ENCODE results near the gene MIEN1.
"Not testable (repeated sequence)": the region's sequence is repeated elsewhere in the genome, so short reads cannot be mapped to it uniquely, and the experiment has no call there.

The MIEN1 gene

DNA sequence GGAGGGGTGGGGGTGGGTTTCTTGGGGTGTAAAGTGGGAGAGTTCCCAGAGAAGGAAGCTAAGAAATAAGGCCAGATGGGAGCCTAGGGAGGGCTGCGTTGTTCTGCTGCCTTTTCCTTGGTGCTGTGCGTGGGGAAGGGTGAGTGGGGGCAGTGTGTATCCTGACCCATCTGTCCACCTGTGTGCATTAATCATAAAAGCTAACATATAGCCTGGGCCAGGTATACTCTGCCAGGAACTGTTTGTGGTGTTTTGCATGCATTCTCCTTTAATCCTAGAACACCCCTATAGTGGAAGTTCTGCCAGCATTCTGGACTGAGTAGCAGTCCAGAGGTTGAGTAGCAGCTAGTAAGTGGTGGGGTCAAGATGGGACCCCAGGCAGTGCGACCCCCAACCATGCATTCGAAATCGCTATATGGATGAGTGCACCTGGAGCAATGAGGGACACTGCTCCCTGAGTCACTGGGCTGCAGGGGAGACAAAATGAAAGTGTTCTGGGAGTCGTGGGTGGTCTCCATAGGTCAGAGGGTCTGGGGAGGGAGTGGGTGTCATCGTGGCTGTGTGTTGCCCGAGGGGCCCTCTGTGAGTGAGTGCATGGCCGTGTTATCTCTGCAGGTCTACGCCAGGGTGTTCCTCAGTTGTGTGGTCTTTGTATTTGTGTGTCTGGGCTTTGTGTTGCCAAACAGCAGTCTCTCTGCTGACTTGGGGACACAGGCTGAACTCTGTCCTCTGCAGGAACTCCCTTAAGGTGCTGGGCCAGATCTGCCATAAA lies 29.1 kb downstream of the MIEN1 start:
- no peak for DNase-seq (ENCODE audit: low read depth)
- TF ChIP-seq, protein P1, sequence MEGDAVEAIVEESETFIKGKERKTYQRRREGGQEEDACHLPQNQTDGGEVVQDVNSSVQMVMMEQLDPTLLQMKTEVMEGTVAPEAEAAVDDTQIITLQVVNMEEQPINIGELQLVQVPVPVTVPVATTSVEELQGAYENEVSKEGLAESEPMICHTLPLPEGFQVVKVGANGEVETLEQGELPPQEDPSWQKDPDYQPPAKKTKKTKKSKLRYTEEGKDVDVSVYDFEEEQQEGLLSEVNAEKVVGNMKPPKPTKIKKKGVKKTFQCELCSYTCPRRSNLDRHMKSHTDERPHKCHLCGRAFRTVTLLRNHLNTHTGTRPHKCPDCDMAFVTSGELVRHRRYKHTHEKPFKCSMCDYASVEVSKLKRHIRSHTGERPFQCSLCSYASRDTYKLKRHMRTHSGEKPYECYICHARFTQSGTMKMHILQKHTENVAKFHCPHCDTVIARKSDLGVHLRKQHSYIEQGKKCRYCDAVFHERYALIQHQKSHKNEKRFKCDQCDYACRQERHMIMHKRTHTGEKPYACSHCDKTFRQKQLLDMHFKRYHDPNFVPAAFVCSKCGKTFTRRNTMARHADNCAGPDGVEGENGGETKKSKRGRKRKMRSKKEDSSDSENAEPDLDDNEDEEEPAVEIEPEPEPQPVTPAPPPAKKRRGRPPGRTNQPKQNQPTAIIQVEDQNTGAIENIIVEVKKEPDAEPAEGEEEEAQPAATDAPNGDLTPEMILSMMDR (conservative IDR thresholded peaks at IDR 0.05; ENCODE audit: control insufficient read depth, insufficient read depth, low read depth, low read length), result no peak
- H3K4me3 ChIP-seq (ENCODE audit: control insufficient read depth, low read depth, low read length), result peak overlapping the region; percentile 66

DNA sequence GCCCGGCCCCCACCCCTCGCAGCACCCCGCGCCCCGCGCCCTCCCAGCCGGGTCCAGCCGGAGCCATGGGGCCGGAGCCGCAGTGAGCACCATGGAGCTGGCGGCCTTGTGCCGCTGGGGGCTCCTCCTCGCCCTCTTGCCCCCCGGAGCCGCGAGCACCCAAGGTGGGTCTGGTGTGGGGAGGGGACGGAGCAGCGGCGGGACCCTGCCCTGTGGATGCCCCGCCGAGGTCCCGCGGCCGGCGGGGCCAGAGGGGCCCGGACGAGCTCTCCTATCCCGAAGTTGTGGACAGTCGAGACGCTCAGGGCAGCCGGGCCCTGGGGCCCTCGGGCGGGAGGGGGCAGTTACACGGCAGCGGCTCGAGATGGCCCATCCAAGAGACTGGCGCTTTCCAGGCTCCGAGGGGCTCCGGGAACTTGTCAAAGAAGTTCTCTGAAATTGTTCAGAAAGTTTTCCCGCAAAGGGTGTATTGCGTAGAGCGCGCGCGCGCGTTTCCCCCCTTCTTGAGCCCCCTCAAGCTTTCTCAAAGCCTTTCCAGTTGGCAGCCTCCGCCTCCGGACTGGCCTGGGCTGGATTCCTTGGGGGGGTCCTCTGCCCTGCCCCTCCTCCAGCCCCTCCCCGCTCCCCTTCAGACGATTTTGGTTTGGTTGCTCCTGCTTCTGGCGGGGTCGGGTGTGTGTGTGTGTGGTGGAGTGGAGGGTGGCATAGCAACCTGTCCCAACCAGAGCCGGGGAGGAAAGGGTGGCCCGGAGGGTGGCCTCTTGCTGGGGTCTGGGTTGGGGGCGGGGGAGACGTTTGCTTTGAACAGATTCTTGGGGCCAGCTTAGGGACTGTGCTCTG lies 30.0 kb downstream of the MIEN1 start:
- H3K4me3 ChIP-seq (ENCODE audit: control insufficient read depth, low read depth, low read length), result peak overlapping the region; percentile 66
- DNase-seq (ENCODE audit: low read depth), result no peak
- TF ChIP-seq, protein P1 (conservative IDR thresholded peaks at IDR 0.05; ENCODE audit: control insufficient read depth, insufficient read depth, low read depth, low read length), result no peak

DNA sequence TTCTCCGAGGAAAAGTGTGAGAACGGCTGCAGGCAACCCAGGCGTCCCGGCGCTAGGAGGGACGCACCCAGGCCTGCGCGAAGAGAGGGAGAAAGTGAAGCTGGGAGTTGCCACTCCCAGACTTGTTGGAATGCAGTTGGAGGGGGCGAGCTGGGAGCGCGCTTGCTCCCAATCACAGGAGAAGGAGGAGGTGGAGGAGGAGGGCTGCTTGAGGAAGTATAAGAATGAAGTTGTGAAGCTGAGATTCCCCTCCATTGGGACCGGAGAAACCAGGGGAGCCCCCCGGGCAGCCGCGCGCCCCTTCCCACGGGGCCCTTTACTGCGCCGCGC lies 30.5 kb downstream of the MIEN1 start, which contains the start of gene ERBB2:
ERBB2 (plus strand) TSS at position 247 of the 330 bp plus-strand sequence. CDS start 175 bp downstream, outside the sequence.
- H3K4me3 ChIP-seq (ENCODE audit: control insufficient read depth, low read depth, low read length), result peak within 1 kb of the TSS; percentile 66
- peak; percentile 71 for DNase-seq (ENCODE audit: low read depth)

DNA sequence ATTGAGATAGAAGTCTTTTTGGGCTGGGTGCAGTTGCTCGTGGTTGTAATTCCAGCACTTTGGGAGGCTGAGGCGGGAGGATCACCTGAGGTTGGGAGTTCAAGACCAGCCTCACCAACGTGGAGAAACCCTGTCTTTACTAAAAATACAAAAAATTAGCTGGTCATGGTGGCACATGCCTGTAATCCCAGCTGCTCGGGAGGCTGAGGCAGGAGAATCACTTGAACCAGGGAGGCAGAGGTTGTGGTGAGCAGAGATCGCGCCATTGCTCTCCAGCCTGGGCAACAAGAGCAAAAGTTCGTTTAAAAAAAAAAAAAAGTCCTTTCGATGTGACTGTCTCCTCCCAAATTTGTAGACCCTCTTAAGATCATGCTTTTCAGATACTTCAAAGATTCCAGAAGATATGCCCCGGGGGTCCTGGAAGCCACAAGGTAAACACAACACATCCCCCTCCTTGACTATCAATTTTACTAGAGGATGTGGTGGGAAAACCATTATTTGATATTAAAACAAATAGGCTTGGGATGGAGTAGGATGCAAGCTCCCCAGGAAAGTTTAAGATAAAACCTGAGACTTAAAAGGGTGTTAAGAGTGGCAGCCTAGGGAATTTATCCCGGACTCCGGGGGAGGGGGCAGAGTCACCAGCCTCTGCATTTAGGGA lies 31.0 kb downstream of the MIEN1 start:
- DNase-seq (ENCODE audit: low read depth), result not testable (repeated sequence)
- H3K4me3 ChIP-seq (ENCODE audit: control insufficient read depth, low read depth, low read length), result peak overlapping the region; percentile 66

More for the DNA sequence above, 30.5 kb downstream of the MIEN1 start, which contains the start of gene ERBB2:
- TF ChIP-seq, protein P1 (conservative IDR thresholded peaks at IDR 0.05; ENCODE audit: control insufficient read depth, insufficient read depth, low read depth, low read length), result no peak

DNA sequence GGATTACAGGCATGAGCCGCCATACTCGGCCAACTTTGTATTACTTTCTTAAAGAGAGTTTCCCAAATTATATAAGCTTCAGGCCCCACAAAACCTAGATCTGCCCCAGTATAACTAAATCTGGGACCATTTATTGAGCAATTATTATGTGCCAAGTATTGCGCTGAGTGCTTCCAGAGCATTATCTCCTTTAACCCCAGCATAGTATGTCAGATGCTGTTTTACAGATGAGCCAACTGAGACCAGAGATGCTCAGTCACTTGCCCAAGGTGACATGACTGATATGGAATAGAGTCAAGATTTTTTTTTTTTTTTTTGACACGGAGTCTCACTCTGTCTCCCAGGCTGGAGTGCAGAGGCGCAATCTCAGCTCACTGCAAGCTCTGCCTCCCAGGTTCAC lies 32.4 kb downstream of the MIEN1 start:
- no peak overlapping the region for H3K4me3 ChIP-seq (ENCODE audit: control insufficient read depth, low read depth, low read length)
- TF ChIP-seq, protein P1 (conservative IDR thresholded peaks at IDR 0.05; ENCODE audit: control insufficient read depth, insufficient read depth, low read depth, low read length), result no peak
- DNase-seq (ENCODE audit: low read depth), result no peak

DNA sequence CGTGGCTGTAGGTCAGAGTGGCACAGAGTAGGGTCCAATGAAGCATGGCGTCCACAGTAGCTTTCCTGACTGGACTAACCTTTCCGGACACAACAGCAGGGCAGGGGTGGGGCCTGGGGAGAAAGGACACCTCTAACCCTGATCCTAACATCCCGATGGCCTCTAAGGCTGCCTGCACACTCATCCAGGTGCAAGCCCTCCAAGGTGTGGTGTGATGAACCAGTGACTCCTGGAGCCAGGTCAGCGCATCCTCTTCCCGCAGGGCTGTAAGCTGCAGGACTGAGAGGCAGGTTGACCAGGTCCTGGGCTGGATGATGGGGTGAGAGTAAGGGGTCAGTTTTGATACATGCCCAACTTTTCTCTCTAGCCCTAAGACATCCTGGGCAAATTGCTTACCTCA lies 33.6 kb downstream of the MIEN1 start:
- no peak overlapping the region for H3K4me3 ChIP-seq (ENCODE audit: control insufficient read depth, low read depth, low read length)
- no peak for DNase-seq (ENCODE audit: low read depth)
- TF ChIP-seq, protein P1 (conservative IDR thresholded peaks at IDR 0.05; ENCODE audit: control insufficient read depth, insufficient read depth, low read depth, low read length), result no peak

All from fibroblast of mammary gland (primary cell).